PC-3 (cell line): Measurements from ENCODE around the gene SYNGR2. TPM values are rescaled to one million over a fixed set of nuclear protein-coding genes. Genes with fewer than 3 reads are reported as not detected.

ENCODE experiments used
- ATAC-seq: fragments of 200-7000 bp; cut with Tn5 transposase; 2 replicates; pipeline ENCODE4 v1.9.1; 2020; ENCODE audit warnings: mild to moderate bottlenecking, moderate library complexity
- BruUV-seq: library from RNA; stranded (reverse); fragments of 400-500 nt; replicated peaks from 2 replicates; lab custom pipeline; 2021; lab: Mats Ljungman, UMichigan
- CTCF ChIA-PET: fragments of 300-600 bp; sonication (Branson Sonifier 250); formaldehyde crosslinking; loops from one replicate; lab custom pipeline; 2022; ENCODE audit warnings: antibody characterized with exemption; lab: Charles Lee
- POLR2A ChIA-PET: fragments of 300-600 bp; sonication (Branson Sonifier 250); formaldehyde crosslinking; loops from one replicate; lab custom pipeline; 2022; ENCODE audit warnings: antibody characterized with exemption; ENCODE audit not compliant: unreplicated experiment; lab: Charles Lee
- DNase-seq: peaks from one replicate; pipeline ENCODE4 v3.0.0-alpha.2; 2015
- H2AFZ ChIP-seq: fragments of 300-600 bp; sonication (generic); 2 replicates; pipeline ENCODE4 v1.6.0; 2016; ENCODE audit warnings: antibody characterized with exemption, low read length
- H3F3A ChIP-seq: fragments of 300-600 bp; sonication (generic); one replicate; pipeline ENCODE4 v1.6.0; 2017; ENCODE audit warnings: antibody characterized with exemption, low read length, control low read depth, mild to moderate bottlenecking; ENCODE audit not compliant: unreplicated experiment
- H3K27ac ChIP-seq: fragments of 300-600 bp; sonication (generic); 2 replicates; pipeline ENCODE4 v1.5.1; 2016; ENCODE audit warnings: mild to moderate bottlenecking, low read length
- H3K27me3 ChIP-seq: fragments of 300-600 bp; sonication (generic); 2 replicates; pipeline ENCODE4 v1.6.1; 2016; ENCODE audit warnings: low read length, mixed read lengths
- H3K36me3 ChIP-seq: fragments of 300-600 bp; sonication (generic); 2 replicates; pipeline ENCODE4 v1.6.1; 2016; ENCODE audit warnings: low read depth, mixed run types, low read length, mixed read lengths
- H3K4me1 ChIP-seq: fragments of 300-600 bp; sonication (generic); 2 replicates; pipeline ENCODE4 v1.5.1; 2016; ENCODE audit warnings: low read length; ENCODE audit not compliant: insufficient read depth
- H3K4me2 ChIP-seq: fragments of 300-600 bp; sonication (generic); 2 replicates; pipeline ENCODE4 v1.6.0; 2016; ENCODE audit warnings: low read length
- H3K4me3 ChIP-seq: fragments of 300-600 bp; sonication (generic); 2 replicates; pipeline ENCODE4 v1.5.1; 2016; ENCODE audit warnings: mild to moderate bottlenecking, low read length, mixed read lengths
- H3K79me2 ChIP-seq: fragments of 300-600 bp; sonication (generic); 2 replicates; pipeline ENCODE4 v1.6.1; 2017; ENCODE audit warnings: low read length, mixed read lengths
- H3K9ac ChIP-seq: fragments of 300-600 bp; sonication (generic); 2 replicates; pipeline ENCODE4 v1.6.0; 2016; ENCODE audit warnings: mild to moderate bottlenecking, low read length
- H3K9me2 ChIP-seq: fragments of 300-600 bp; sonication (generic); replicated peaks from 2 replicates; pipeline ENCODE4 v1.6.1; 2016; ENCODE audit warnings: mixed run types, low read length, mixed read lengths
- H3K9me3 ChIP-seq: fragments of 300-600 bp; sonication (generic); 2 replicates; pipeline ENCODE4 v1.6.1; 2016; ENCODE audit warnings: low read length, mixed read lengths
- H4K20me1 ChIP-seq: fragments of 300-600 bp; sonication (generic); 2 replicates; pipeline ENCODE4 v1.6.1; 2016; ENCODE audit warnings: low read length, mixed read lengths
- EZH2 ChIP-seq: fragments of 300-600 bp; sonication (generic); IDR thresholded peaks from one replicate; pipeline ENCODE4 v1.6.1; 2017; ENCODE audit warnings: antibody characterized with exemption, mild to moderate bottlenecking, low read length; ENCODE audit not compliant: unreplicated experiment
- EZH2phosphoT487 ChIP-seq: fragments of 300-600 bp; sonication (generic); IDR thresholded peaks from 2 replicates; pipeline ENCODE4 v1.6.1; 2018; ENCODE audit warnings: mild to moderate bottlenecking, antibody characterized with exemption, low read length, borderline replicate concordance
- intact Hi-C: fragments of 100-400 bp; cut with micrococcal nuclease; formaldehyde crosslinking; loops from 2 replicates; pipeline ENCODE4 v1.9.0; 2023
- total RNA-seq: library from RNA; depleted of rRNA; stranded (reverse); fragments of >200 nt; gene quantifications from 2 replicates; pipeline ENCODE4 v1.2.3, GENCODE V29; 2014
- TF ChIP-seq, protein P1 (sequence below): fragments of 300-600 bp; sonication (generic); conservative IDR thresholded peaks from 2 replicates; pipeline ENCODE4 v1.5.1; 2017; ENCODE audit warnings: antibody characterized with exemption, low read depth, mild to moderate bottlenecking, low read length

SYNGR2 gene
- total RNA-seq, 1 experiment from 2014 or later = 213 TPM

DNA sequence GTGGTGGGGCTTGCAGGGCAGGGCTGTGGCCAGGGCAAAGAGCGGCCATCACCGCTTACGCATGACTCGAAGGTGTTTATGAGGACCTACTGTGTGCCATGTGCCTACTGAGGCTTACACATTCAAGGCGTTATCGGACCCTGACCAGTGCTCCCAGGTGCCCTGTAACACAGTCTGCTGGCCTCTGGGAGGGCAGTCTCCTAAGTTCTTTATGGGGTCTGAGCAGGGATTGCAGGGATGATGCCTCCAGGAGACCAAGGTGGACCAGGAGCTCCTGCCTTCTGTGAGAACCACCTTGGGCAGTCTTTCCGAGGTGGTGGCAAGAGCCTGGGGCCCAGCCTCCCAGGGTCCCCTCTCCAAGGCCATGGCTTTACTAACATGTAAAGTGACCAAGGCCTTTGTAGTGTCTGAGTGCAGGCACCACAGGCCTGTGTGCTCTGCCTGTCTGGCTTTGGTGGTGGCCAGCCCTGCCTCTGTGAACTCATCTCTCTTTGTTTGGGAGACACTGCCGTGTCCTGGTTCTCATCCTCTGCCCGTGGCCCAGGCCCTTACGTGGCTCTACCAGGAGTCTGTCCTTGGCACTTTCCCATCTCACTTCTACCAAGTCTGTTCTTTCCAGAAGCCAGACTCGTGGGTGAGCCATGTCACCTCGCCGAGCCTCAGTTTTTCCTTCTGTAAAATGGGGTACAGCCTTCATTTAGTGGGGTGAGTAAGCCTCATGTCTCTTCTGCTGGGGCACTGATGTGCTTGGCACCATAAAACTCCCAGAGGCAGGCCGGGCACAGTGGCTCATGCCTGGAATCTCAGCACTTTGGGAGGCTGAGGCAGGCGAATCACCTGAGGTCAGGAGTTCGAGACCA is 3.4 kb upstream of the SYNGR2 start:
- Histone ChIP-seq H3K4me3 (no peak overlapping the region), H2AFZ (no peak overlapping the region), H3K27ac (no peak overlapping the region), H3K9me2 (no peaks in the 10 kb centered on the region), H3K9ac (no peak overlapping the region), H3K4me1 (peaks cover 15% of the 10 kb centered on the region), H3K9me3 (no peaks in the 10 kb centered on the region), H3K4me2 (no peak overlapping the region), H3K27me3 (no peaks in the 10 kb centered on the region), H3K79me2 (peaks cover 18% of the 10 kb centered on the region), H3F3A (no peaks in the 10 kb centered on the region), H3K36me3 (no peaks in the 10 kb centered on the region), H4K20me1 (peaks cover 5% of the 10 kb centered on the region)
- TF ChIP-seq, protein P1, sequence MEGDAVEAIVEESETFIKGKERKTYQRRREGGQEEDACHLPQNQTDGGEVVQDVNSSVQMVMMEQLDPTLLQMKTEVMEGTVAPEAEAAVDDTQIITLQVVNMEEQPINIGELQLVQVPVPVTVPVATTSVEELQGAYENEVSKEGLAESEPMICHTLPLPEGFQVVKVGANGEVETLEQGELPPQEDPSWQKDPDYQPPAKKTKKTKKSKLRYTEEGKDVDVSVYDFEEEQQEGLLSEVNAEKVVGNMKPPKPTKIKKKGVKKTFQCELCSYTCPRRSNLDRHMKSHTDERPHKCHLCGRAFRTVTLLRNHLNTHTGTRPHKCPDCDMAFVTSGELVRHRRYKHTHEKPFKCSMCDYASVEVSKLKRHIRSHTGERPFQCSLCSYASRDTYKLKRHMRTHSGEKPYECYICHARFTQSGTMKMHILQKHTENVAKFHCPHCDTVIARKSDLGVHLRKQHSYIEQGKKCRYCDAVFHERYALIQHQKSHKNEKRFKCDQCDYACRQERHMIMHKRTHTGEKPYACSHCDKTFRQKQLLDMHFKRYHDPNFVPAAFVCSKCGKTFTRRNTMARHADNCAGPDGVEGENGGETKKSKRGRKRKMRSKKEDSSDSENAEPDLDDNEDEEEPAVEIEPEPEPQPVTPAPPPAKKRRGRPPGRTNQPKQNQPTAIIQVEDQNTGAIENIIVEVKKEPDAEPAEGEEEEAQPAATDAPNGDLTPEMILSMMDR = no peak
- no peak for TF ChIP-seq EZH2
- TF ChIP-seq EZH2phosphoT487 = no peak
- BruUV-seq = no TSS peak
- DNase-seq = no peak
- CTCF ChIA-PET = no interaction called here
- intact Hi-C loops = no loop called here
- no peak for ATAC-seq
- POLR2A ChIA-PET = no interaction called here

DNA sequence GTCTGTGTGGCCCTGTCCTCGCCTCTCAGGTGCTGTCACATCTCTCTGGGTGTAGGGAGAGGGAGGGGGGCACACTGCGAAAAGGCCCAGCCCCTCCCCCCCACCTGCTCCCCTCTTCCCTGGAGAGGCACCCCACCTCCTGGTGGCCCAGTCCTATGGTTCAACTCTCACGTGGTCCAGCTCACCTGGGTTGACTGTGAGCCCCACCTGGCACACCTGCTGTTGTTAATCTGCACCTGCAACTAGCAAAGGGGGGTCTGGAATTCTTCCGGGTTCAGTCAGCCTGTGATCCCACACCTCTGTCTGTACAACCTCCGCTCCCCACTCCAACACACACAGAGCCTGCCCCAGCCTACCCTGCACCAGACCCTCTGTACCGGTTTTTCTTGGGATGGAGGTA is 2.0 kb upstream of the SYNGR2 start:
- DNase-seq = no peak
- Histone ChIP-seq H3K4me1 (peaks cover 9% of the 10 kb centered on the region), H3K36me3 (0 out of 2 replicates have a peak, but pooled peaks cover 1% of the 10 kb centered on the region), H3F3A (no peaks in the 10 kb centered on the region), H3K9ac (no peak overlapping the region), H3K9me2 (no peaks in the 10 kb centered on the region), H3K9me3 (no peaks in the 10 kb centered on the region), H2AFZ (no peak overlapping the region), H3K27me3 (no peaks in the 10 kb centered on the region), H3K4me3 (no peak overlapping the region), H3K79me2 (peaks cover 33% of the 10 kb centered on the region), H3K4me2 (no peak overlapping the region), H3K27ac (no peak overlapping the region), H4K20me1 (peaks cover 9% of the 10 kb centered on the region)
- ChIA-PET POLR2A (no interaction called here), CTCF (no interaction called here)
- TF ChIP-seq, protein P1 = no peak
- no peak for TF ChIP-seq EZH2phosphoT487
- no peak for TF ChIP-seq EZH2
- no TSS peak for BruUV-seq
- intact Hi-C loops = no loop called here
- ATAC-seq = no peak
